GM23338 (cell line): ENCODE measurements around the gene ANTXR1. TPM values are rescaled to one million over a fixed set of nuclear protein-coding genes. Genes with fewer than 3 reads are reported as not detected.

Source experiments
- ATAC-seq: fragments of 200-7000 bp; cut with Tn5 transposase; 3 replicates; pipeline ENCODE4 v1.9.1; 2020
- DNase-seq: peaks from one replicate; pipeline ENCODE4 v3.0.0-alpha.2; 2015; ENCODE audit warnings: low spot score
- H2AFZ ChIP-seq: fragments of 200-600 bp; sonication (generic); 2 replicates; pipeline ENCODE4 v1.8.0; 2016; ENCODE audit warnings: antibody characterized with exemption, mild to moderate bottlenecking, moderate library complexity
- H3F3A ChIP-seq: fragments of 200-600 bp; sonication (generic); replicated peaks from 2 replicates; pipeline ENCODE4 v1.8.0; 2017; ENCODE audit warnings: antibody characterized with exemption, mixed run types, low read depth
- H3K27ac ChIP-seq: fragments of 200-600 bp; sonication (generic); 2 replicates; pipeline ENCODE4 v1.6.1; 2016; ENCODE audit warnings: low read depth
- H3K27me3 ChIP-seq: fragments of 200-600 bp; sonication (generic); 2 replicates; pipeline ENCODE4 v1.8.0; 2016; ENCODE audit warnings: mild to moderate bottlenecking, mixed run types, moderate library complexity; ENCODE audit not compliant: insufficient read depth
- H3K36me3 ChIP-seq: fragments of 200-600 bp; sonication (generic); 2 replicates; pipeline ENCODE4 v1.8.0; 2016; ENCODE audit warnings: mild to moderate bottlenecking; ENCODE audit not compliant: insufficient read depth
- H3K4me1 ChIP-seq: fragments of 200-600 bp; sonication (generic); 2 replicates; pipeline ENCODE4 v1.8.0; 2016; ENCODE audit warnings: mild to moderate bottlenecking, moderate library complexity; ENCODE audit not compliant: insufficient read depth
- H3K4me2 ChIP-seq: fragments of 200-600 bp; sonication (generic); 2 replicates; pipeline ENCODE4 v1.7.1; 2017; ENCODE audit warnings: mixed run types
- H3K4me3 ChIP-seq: fragments of 200-600 bp; sonication (generic); 2 replicates; pipeline ENCODE4 v1.6.1; 2016; ENCODE audit warnings: mixed run types
- H3K79me2 ChIP-seq: fragments of 200-600 bp; sonication (generic); replicated peaks from 2 replicates; pipeline ENCODE4 v1.8.0; 2017; ENCODE audit warnings: mild to moderate bottlenecking; ENCODE audit not compliant: insufficient read depth
- H3K9me2 ChIP-seq: fragments of 200-600 bp; sonication (generic); 2 replicates; pipeline ENCODE4 v1.8.0; 2017; ENCODE audit not compliant: insufficient read depth
- H4K20me1 ChIP-seq: fragments of 200-600 bp; sonication (generic); replicated peaks from 2 replicates; pipeline ENCODE4 v1.8.0; 2017; ENCODE audit warnings: mild to moderate bottlenecking; ENCODE audit not compliant: insufficient read depth
- H3K27ac Mint-ChIP-seq: 2 replicates; pipeline ENCODE4 v1.8.0; 2020; ENCODE audit warnings: inconsistent platforms, mild to moderate bottlenecking, moderate library complexity, mixed read lengths
- H3K27me3 Mint-ChIP-seq: 3 replicates; pipeline ENCODE4 v1.8.0; 2022; ENCODE audit warnings: low read depth, mild to moderate bottlenecking, moderate library complexity, mixed read lengths, inconsistent platforms; ENCODE audit not compliant: insufficient read depth, poor library complexity
- H3K36me3 Mint-ChIP-seq: 3 replicates; pipeline ENCODE4 v1.8.0; 2021; ENCODE audit warnings: low read depth, mild to moderate bottlenecking, inconsistent platforms, moderate library complexity, mixed read lengths
- H3K4me1 Mint-ChIP-seq: 3 replicates; pipeline ENCODE4 v1.8.0; 2020; ENCODE audit warnings: mild to moderate bottlenecking, inconsistent platforms, mixed read lengths
- H3K4me3 Mint-ChIP-seq: 3 replicates; pipeline ENCODE4 v1.8.0; 2021; ENCODE audit warnings: moderate library complexity, mild to moderate bottlenecking, inconsistent platforms, mixed read lengths
- H3K9me3 Mint-ChIP-seq: 3 replicates; pipeline ENCODE4 v1.8.0; 2020; ENCODE audit warnings: moderate library complexity, mild to moderate bottlenecking, inconsistent platforms, mixed read lengths
- CTCF ChIP-seq, 2 experiments: fragments of 200-600 bp in 1 of 2; sonication (generic) in 1 of 2; conservative IDR thresholded peaks; 2 replicates each; pipeline versions ENCODE4 v1.5.1 to v1.6.1; 2016 to 2017; ENCODE audit warnings: antibody characterized with exemption in 2 of 2, low read depth in 2 of 2, mild to moderate bottlenecking in 2 of 2, moderate library complexity in 1 of 2
- EZH2phosphoT487 ChIP-seq: fragments of 200-600 bp; sonication (generic); IDR thresholded peaks from one replicate; pipeline ENCODE4 v1.8.1; 2018; ENCODE audit warnings: antibody characterized with exemption; ENCODE audit not compliant: unreplicated experiment
- JUNB ChIP-seq: IDR thresholded peaks from one replicate; pipeline ENCODE4 v1.6.1; 2016; ENCODE audit warnings: antibody characterized with exemption; ENCODE audit not compliant: unreplicated experiment
- REST ChIP-seq: IDR thresholded peaks from one replicate; pipeline ENCODE4 v1.6.1; 2018; ENCODE audit warnings: antibody characterized with exemption; ENCODE audit not compliant: unreplicated experiment
- STAT1 ChIP-seq: IDR thresholded peaks from one replicate; pipeline ENCODE4 v1.6.1; 2016; ENCODE audit warnings: antibody characterized with exemption; ENCODE audit not compliant: unreplicated experiment
- ZNF331 ChIP-seq: fragments of 250-450 bp; sonication (Bioruptor Pico); IDR thresholded peaks from 2 replicates; pipeline ENCODE4 v1.5.0; 2020; ENCODE audit warnings: low read depth, mild to moderate bottlenecking, moderate library complexity
- ZNF462 ChIP-seq: fragments of 250-450 bp; sonication (Bioruptor Pico); IDR thresholded peaks from 2 replicates; pipeline ENCODE4 v1.5.0; 2020; ENCODE audit warnings: mild to moderate bottlenecking, moderate library complexity
- polyA plus RNA-seq: library from polyadenylated mRNA; unstranded; fragments of >200 nt; fragmentation: Nextera tagmentation; extraction: Ambion mirVana; gene quantifications from 2 replicates; pipeline ENCODE4 v1.2.1, GENCODE V29; 2016
- total RNA-seq: library from RNA; depleted of rRNA; stranded (reverse); fragments of >200 nt; shearing (Covaris generic); gene quantifications from 2 replicates; pipeline ENCODE4 v1.2.3, GENCODE V29; 2014

The ANTXR1 gene
- total and polyA plus RNA-seq, 2 experiments from 2014 or later: 16.1 to 23.1 TPM

GRCh38 chr2:69036926-69037325 is 23.9 kb downstream of the ANTXR1 start (continued):
- TF ChIP-seq ZNF462 (CRISPR knock-in tag) (no peak), STAT1 (no peak)

GRCh38 chr2:69041214-69041613 is 28.2 kb downstream of the ANTXR1 start:
- H3K27me3 ChIP-seq: no peaks in the 10 kb centered on the region
- no peak overlapping the region for H2AFZ ChIP-seq
- no peak overlapping the region for H3K27ac ChIP-seq
- H3K27me3 Mint-ChIP-seq: no peaks in the 10 kb centered on the region
- no peak overlapping the region for H3K27ac Mint-ChIP-seq
- no peak overlapping the region for H3K4me3 ChIP-seq
- DNase-seq: no peak
- no peaks in the 10 kb centered on the region for H3K9me3 Mint-ChIP-seq
- H3K4me3 Mint-ChIP-seq: no peak overlapping the region
- no peak overlapping the region for H3K4me2 ChIP-seq
- peaks cover 6% of the 10 kb centered on the region for H3K79me2 ChIP-seq
- H3F3A ChIP-seq: no peaks in the 10 kb centered on the region
- H3K36me3 Mint-ChIP-seq: peaks cover 5% of the 10 kb centered on the region
- peaks cover 8% of the 10 kb centered on the region for H3K4me1 Mint-ChIP-seq
- H3K9me2 ChIP-seq: no peaks in the 10 kb centered on the region; the same call in 1 of the 2 replicates
- peaks cover 4% of the 10 kb centered on the region for H4K20me1 ChIP-seq
- peaks cover 14% of the 10 kb centered on the region; the same call in 1 of the 2 replicates for H3K4me1 ChIP-seq
- ATAC-seq: no peak
- peaks cover 3% of the 10 kb centered on the region; the same call in 1 of the 2 replicates for H3K36me3 ChIP-seq
- TF ChIP-seq EZH2phosphoT487 (no peak), CTCF (conservative IDR thresholded peaks at IDR 0.05; ENCODE audit: low read depth in 2 of 2) (no peak), ZNF331 (CRISPR knock-in tag) (no peak), JUNB (no peak), REST (no peak)
